Panc1 (cell line): ENCODE data around the gene SRRM3. TPM values are rescaled to one million over a fixed set of nuclear protein-coding genes. Genes with fewer than 3 reads are reported as not detected.
"Not testable (repeated sequence)": the region's sequence is repeated elsewhere in the genome, so short reads cannot be mapped to it uniquely, and the experiment has no call there.

ENCODE experiments used
- ATAC-seq: fragments of 200-7000 bp; cut with Tn5 transposase; 2 replicates; pipeline ENCODE4 v1.9.1; 2020; ENCODE audit warnings: mild to moderate bottlenecking, moderate library complexity
- BruUV-seq: library from RNA; stranded (reverse); fragments of 400-500 nt; replicated peaks from 2 replicates; lab custom pipeline; 2021; lab: Mats Ljungman, UMichigan
- CTCF ChIA-PET: fragments of 300-600 bp; sonication (Branson Sonifier 250); formaldehyde crosslinking; loops from one replicate; lab custom pipeline; 2022; ENCODE audit warnings: antibody characterized with exemption; lab: Charles Lee
- POLR2A ChIA-PET: fragments of 300-600 bp; sonication (Branson Sonifier 250); formaldehyde crosslinking; loops from one replicate; lab custom pipeline; 2022; ENCODE audit warnings: antibody characterized with exemption; lab: Charles Lee
- DNase-seq: peaks from one replicate; pipeline ENCODE4 v3.0.0-alpha.2; 2010; ENCODE audit warnings: low read depth, low spot score
- H3K27ac ChIP-seq: 2 replicates; pipeline ENCODE4 v1.5.1; 2011; ENCODE audit warnings: mild to moderate bottlenecking, low read length, inconsistent platforms
- H3K27me3 ChIP-seq: fragments of 200-500 bp; sonication (Bioruptor generic); 2 replicates; pipeline ENCODE4 v1.6.0; 2014; ENCODE audit warnings: low read length, inconsistent platforms; ENCODE audit not compliant: control insufficient read depth, insufficient read depth
- H3K36me3 ChIP-seq: fragments of 200-500 bp; sonication (Bioruptor generic); 2 replicates; pipeline ENCODE4 v1.5.1; 2014; ENCODE audit warnings: inconsistent platforms, mild to moderate bottlenecking, low read length, moderate library complexity; ENCODE audit not compliant: control insufficient read depth, insufficient read depth
- H3K4me1 ChIP-seq: 2 replicates; pipeline ENCODE4 v1.5.1; 2011; ENCODE audit warnings: inconsistent platforms, mild to moderate bottlenecking, low read length, moderate library complexity; ENCODE audit not compliant: control insufficient read depth, insufficient read depth
- H3K4me3 ChIP-seq, 2 experiments: 2 replicates each; pipeline ENCODE4 v1.5.1; 2011 to 2012; ENCODE audit warnings: low read depth in 2 of 2, low read length in 2 of 2, mild to moderate bottlenecking in 2 of 2, inconsistent platforms in 1 of 2, moderate library complexity in 1 of 2
- H3K9me3 ChIP-seq: fragments of 200-500 bp; sonication (Bioruptor generic); 2 replicates; pipeline ENCODE4 v1.5.1; 2014; ENCODE audit warnings: low read depth, mild to moderate bottlenecking, inconsistent platforms, low read length, moderate library complexity; ENCODE audit not compliant: control insufficient read depth, insufficient read depth
- POLR2AphosphoS5 ChIP-seq: IDR thresholded peaks from 2 replicates; pipeline ENCODE4 v1.6.1; 2012; ENCODE audit warnings: mild to moderate bottlenecking, low read depth, low read length, moderate library complexity
- SIN3A ChIP-seq: IDR thresholded peaks from 2 replicates; pipeline ENCODE4 v1.6.1; 2012; ENCODE audit warnings: low read depth, mild to moderate bottlenecking, low read length, moderate library complexity, borderline replicate concordance; ENCODE audit not compliant: insufficient read depth
- TCF7L2 ChIP-seq: IDR thresholded peaks from 2 replicates; pipeline ENCODE4 v1.6.1; 2011; ENCODE audit warnings: mild to moderate bottlenecking, low read depth, low read length, inconsistent platforms
- in situ Hi-C: cut with HindIII; loops from 2 replicates; pipeline ENCODE4 v1.10.0; 2016; ENCODE audit warnings: low sequenced_read_pairs, low pct_unique_long_range_greater_than_20kb
- intact Hi-C: fragments of 100-400 bp; cut with micrococcal nuclease; formaldehyde crosslinking; loops from one replicate; pipeline ENCODE4 v1.10.0; 2022; ENCODE audit not compliant: unreplicated experiment
- total RNA-seq: library from RNA; stranded (reverse); gene quantifications from one replicate; pipeline ENCODE4 v1.2.1, GENCODE V29; 2021; ENCODE audit not compliant: unreplicated experiment
- TF ChIP-seq, protein P1 (sequence below), 2 experiments: IDR thresholded peaks; 2 replicates each; pipeline ENCODE4 v1.6.1; 2011 to 2012; ENCODE audit warnings: low read depth in 2 of 2, control low read depth in 1 of 2, low read length in 1 of 2, mild to moderate bottlenecking in 1 of 2, moderate library complexity in 1 of 2; ENCODE audit not compliant: insufficient read depth in 1 of 2
- TF ChIP-seq, protein P2 (sequence below): fragments of 450-650 bp; IDR thresholded peaks from 2 replicates; pipeline ENCODE4 v1.5.1; 2017; ENCODE audit warnings: mild to moderate bottlenecking

SRRM3 gene
- total RNA-seq, 1 experiment from 2014 or later, result 8.5 TPM

DNA sequence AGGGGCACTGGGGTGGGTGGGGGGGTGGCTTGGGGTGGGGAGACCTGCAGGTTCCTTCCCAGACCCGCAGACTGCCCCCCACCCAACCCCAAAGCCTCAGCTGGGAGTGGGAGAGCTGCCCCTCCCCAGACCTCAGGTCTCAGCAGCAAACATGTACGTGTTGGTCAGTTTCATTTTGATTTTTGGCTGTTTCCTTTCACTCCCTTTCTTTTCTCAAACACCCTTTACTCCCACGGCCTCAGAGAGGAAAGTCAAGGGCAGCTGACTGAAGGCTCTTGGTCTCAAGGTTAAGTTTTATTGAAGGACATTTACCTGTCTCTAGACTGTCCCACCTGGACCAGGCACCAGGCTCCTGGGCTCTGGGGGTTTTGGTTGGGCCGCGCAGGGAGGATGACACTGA lies 66.7 kb downstream of the SRRM3 start:
- peaks cover 14% of the 10 kb centered on the region; the same call in 1 of the 2 replicates for H3K4me1 ChIP-seq
- 0 out of 2 replicates have a peak, but pooled peaks have one; percentile 11 for ATAC-seq
- no peak for DNase-seq
- BruUV-seq, result no TSS peak
- no peaks in the 10 kb centered on the region for H3K9me3 ChIP-seq
- POLR2A ChIA-PET, result interaction anchor here (0.5 kb wide), 1 partner anchor 122 kb away, joined by 4 read pairs; no protein-coding TSS in a partner anchor
- H3K27ac ChIP-seq, result no peak overlapping the region
- H3K27me3 ChIP-seq, result no peaks in the 10 kb centered on the region
- in situ Hi-C loops (no loop called here), intact Hi-C loops (no loop called here)
- TF ChIP-seq, protein P1, sequence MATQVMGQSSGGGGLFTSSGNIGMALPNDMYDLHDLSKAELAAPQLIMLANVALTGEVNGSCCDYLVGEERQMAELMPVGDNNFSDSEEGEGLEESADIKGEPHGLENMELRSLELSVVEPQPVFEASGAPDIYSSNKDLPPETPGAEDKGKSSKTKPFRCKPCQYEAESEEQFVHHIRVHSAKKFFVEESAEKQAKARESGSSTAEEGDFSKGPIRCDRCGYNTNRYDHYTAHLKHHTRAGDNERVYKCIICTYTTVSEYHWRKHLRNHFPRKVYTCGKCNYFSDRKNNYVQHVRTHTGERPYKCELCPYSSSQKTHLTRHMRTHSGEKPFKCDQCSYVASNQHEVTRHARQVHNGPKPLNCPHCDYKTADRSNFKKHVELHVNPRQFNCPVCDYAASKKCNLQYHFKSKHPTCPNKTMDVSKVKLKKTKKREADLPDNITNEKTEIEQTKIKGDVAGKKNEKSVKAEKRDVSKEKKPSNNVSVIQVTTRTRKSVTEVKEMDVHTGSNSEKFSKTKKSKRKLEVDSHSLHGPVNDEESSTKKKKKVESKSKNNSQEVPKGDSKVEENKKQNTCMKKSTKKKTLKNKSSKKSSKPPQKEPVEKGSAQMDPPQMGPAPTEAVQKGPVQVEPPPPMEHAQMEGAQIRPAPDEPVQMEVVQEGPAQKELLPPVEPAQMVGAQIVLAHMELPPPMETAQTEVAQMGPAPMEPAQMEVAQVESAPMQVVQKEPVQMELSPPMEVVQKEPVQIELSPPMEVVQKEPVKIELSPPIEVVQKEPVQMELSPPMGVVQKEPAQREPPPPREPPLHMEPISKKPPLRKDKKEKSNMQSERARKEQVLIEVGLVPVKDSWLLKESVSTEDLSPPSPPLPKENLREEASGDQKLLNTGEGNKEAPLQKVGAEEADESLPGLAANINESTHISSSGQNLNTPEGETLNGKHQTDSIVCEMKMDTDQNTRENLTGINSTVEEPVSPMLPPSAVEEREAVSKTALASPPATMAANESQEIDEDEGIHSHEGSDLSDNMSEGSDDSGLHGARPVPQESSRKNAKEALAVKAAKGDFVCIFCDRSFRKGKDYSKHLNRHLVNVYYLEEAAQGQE (IDR thresholded peaks at IDR 0.05; ENCODE audit: insufficient read depth in 1 of 2, low read depth in 2 of 2, low read length in 1 of 2), result no peak
- TF ChIP-seq SIN3A (no peak), POLR2AphosphoS5 (no peak), TCF7L2 (no peak)
- TF ChIP-seq, protein P2, sequence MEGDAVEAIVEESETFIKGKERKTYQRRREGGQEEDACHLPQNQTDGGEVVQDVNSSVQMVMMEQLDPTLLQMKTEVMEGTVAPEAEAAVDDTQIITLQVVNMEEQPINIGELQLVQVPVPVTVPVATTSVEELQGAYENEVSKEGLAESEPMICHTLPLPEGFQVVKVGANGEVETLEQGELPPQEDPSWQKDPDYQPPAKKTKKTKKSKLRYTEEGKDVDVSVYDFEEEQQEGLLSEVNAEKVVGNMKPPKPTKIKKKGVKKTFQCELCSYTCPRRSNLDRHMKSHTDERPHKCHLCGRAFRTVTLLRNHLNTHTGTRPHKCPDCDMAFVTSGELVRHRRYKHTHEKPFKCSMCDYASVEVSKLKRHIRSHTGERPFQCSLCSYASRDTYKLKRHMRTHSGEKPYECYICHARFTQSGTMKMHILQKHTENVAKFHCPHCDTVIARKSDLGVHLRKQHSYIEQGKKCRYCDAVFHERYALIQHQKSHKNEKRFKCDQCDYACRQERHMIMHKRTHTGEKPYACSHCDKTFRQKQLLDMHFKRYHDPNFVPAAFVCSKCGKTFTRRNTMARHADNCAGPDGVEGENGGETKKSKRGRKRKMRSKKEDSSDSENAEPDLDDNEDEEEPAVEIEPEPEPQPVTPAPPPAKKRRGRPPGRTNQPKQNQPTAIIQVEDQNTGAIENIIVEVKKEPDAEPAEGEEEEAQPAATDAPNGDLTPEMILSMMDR, result no peak
- CTCF ChIA-PET, result no interaction called here
- no peak overlapping the region for H3K4me3 ChIP-seq
- H3K36me3 ChIP-seq, result no peaks in the 10 kb centered on the region

DNA sequence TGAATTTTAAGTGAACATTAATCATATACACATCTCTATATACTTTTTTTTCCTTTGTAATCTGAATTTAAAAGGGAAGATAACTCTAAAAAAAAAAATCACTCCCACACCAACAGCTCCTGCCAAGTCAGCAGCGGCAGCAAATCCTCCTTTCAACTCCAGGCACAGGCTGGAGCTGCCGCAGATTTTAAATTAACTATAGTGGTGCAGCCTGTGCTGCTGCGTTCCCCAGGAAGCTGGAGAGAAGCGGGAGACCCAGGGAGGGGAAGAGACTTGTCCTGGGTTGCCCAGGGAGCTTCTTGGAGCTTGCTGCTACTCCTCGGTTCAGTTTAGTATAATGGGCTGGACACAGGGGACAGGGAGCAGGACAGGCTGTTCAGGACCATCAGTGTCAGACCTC lies 68.2 kb downstream of the SRRM3 start:
- H3K27me3 ChIP-seq, result no peaks in the 10 kb centered on the region
- H3K9me3 ChIP-seq, result no peaks in the 10 kb centered on the region
- POLR2A ChIA-PET, result interaction anchor here (0.5 kb wide), 1 partner anchor 11 kb away, joined by 3 read pairs; no protein-coding TSS in a partner anchor
- no peak for ATAC-seq
- no peak for DNase-seq
- H3K4me1 ChIP-seq, result peaks cover 14% of the 10 kb centered on the region; the same call in 1 of the 2 replicates
- in situ Hi-C loops, result no loop called here
- intact Hi-C loops, result no loop called here
- H3K4me3 ChIP-seq, result no peak overlapping the region
- BruUV-seq, result no TSS peak
- CTCF ChIA-PET, result no interaction called here
- H3K27ac ChIP-seq, result no peak overlapping the region
- TF ChIP-seq SIN3A, result no peak
- TF ChIP-seq, protein P1 (IDR thresholded peaks at IDR 0.05; ENCODE audit: insufficient read depth in 1 of 2, low read depth in 2 of 2, low read length in 1 of 2), result no peak
- no peak for TF ChIP-seq TCF7L2
- no peak for TF ChIP-seq POLR2AphosphoS5
- TF ChIP-seq, protein P2, result no peak
- H3K36me3 ChIP-seq, result no peaks in the 10 kb centered on the region

DNA sequence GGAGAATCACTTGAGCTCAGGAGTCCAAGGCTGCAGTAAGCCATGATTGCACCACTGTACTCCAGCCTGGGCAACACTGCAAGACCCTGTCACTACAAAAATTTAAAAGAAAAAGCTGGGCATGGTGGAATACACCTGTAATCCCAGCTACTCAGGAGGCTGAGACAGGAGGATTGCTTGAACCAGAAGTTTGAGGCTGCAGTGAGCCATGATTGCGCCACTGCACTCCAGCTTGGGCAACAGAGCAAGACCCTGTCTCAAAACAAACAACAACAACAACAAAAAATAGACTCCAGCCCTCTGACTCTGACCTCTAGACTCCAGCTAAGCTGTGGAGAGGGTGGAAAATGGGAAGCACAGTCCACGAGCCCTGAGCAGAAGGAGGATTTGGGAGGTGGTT lies 69.7 kb downstream of the SRRM3 start:
- BruUV-seq, intact Hi-C loops, CTCF ChIA-PET, H3K9me3 ChIP-seq, ATAC-seq, H3K4me3 ChIP-seq, in situ Hi-C loops, H3K27me3 ChIP-seq, H3K27ac ChIP-seq, DNase-seq, H3K36me3 ChIP-seq: not testable (repeated sequence)
- POLR2A ChIA-PET, result interaction anchor here (0.5 kb wide), 1 partner anchor 13 kb away, joined by 11 read pairs; no protein-coding TSS in a partner anchor
- peaks cover 14% of the 10 kb centered on the region; the same call in 1 of the 2 replicates for H3K4me1 ChIP-seq
